H1 (cell line): ENCODE data around the gene MPRIP. TPM values are rescaled to one million over a fixed set of nuclear protein-coding genes. Genes with fewer than 3 reads are reported as not detected.

Experiments
- CTCF ChIA-PET: fragments of 300-600 bp; sonication (Branson Sonifier 250); formaldehyde crosslinking; loops from one replicate; lab custom pipeline; 2021; ENCODE audit not compliant: partially characterized antibody; lab: Charles Lee
- POLR2A ChIA-PET: fragments of 300-600 bp; sonication (Branson Sonifier 250); formaldehyde crosslinking; loops from one replicate; lab custom pipeline; 2021; ENCODE audit warnings: inconsistent platforms; ENCODE audit not compliant: partially characterized antibody; lab: Charles Lee
- DNase-seq, 2 experiments: peaks; one replicate each; pipeline versions ENCODE4 v3.0.0 to v3.0.0-alpha.2; 2010 to 2022; ENCODE audit warnings: low spot score in 2 of 2, low read depth in 1 of 2, mixed read lengths in 1 of 2
- FAIRE-seq: peaks from 2 replicates; lab custom pipeline; 2011; peaks lifted over from hg19 to GRCh38; lab: Jason Lieb, UNC
- H2AFZ ChIP-seq: 2 replicates; pipeline ENCODE4 v1.8.1; 2012; ENCODE audit warnings: low read length, inconsistent platforms
- H2AK5ac ChIP-seq: 2 replicates; pipeline ENCODE4 v1.6.1; 2013; ENCODE audit warnings: low read depth, low read length
- H2BK120ac ChIP-seq: replicated peaks from 2 replicates; pipeline ENCODE3; 2013; ENCODE audit warnings: low read depth, low read length, inconsistent platforms
- H2BK12ac ChIP-seq: 2 replicates; pipeline ENCODE4 v1.6.1; 2013; ENCODE audit warnings: low read depth, low read length
- H2BK15ac ChIP-seq: 2 replicates; pipeline ENCODE4 v1.6.1; 2013; ENCODE audit warnings: low read length
- H2BK20ac ChIP-seq: 2 replicates; pipeline ENCODE4 v1.6.1; 2013; ENCODE audit warnings: low read length
- H2BK5ac ChIP-seq: 2 replicates; pipeline ENCODE4 v1.6.1; 2013; ENCODE audit warnings: low read depth, low read length
- H3K14ac ChIP-seq: 2 replicates; pipeline ENCODE4 v1.6.1; 2013; ENCODE audit warnings: inconsistent platforms; ENCODE audit not compliant: insufficient read length
- H3K18ac ChIP-seq: 2 replicates; pipeline ENCODE4 v1.6.1; 2013; ENCODE audit warnings: low read length; ENCODE audit errors: extremely low read depth
- H3K23ac ChIP-seq: 2 replicates; pipeline ENCODE4 v1.6.1; 2013; ENCODE audit warnings: inconsistent platforms; ENCODE audit not compliant: insufficient read length
- H3K23me2 ChIP-seq: 2 replicates; pipeline ENCODE4 v1.6.1; 2013; ENCODE audit warnings: low read depth, low read length
- H3K27ac ChIP-seq: 2 replicates; pipeline ENCODE4 v1.6.1; 2011; ENCODE audit warnings: low read depth, low read length, inconsistent platforms
- H3K27me3 ChIP-seq, 4 experiments: replicated peaks in 1 of 4; 1 replicate in 1 of 4; 2 replicates in 3 of 4; pipeline versions ENCODE4 v1.6.1 to v1.8.1; 2011 to 2013; ENCODE audit warnings: low read length in 3 of 4, mild to moderate bottlenecking in 3 of 4, inconsistent platforms in 2 of 4, mixed read lengths in 2 of 4, moderate library complexity in 1 of 4; ENCODE audit not compliant: control insufficient read depth in 3 of 4, insufficient read depth in 3 of 4; ENCODE audit errors: extremely low read depth in 1 of 4
- H3K36me3 ChIP-seq, 4 experiments: 2 replicates each; pipeline versions ENCODE4 v1.6.1 to v1.8.1; 2011 to 2013; ENCODE audit warnings: mild to moderate bottlenecking in 4 of 4, low read length in 3 of 4, moderate library complexity in 2 of 4, control low read depth in 1 of 4, inconsistent platforms in 1 of 4; ENCODE audit not compliant: insufficient read depth in 4 of 4, control insufficient read depth in 2 of 4
- H3K4ac ChIP-seq: replicated peaks from 2 replicates; pipeline ENCODE3; 2013; ENCODE audit warnings: low read length, low read depth, mixed read lengths, inconsistent platforms; ENCODE audit not compliant: insufficient read length
- H3K4me1 ChIP-seq, 4 experiments: replicated peaks in 1 of 4; 1 replicate in 1 of 4; 2 replicates in 3 of 4; pipeline versions ENCODE4 v1.6.1 to v1.8.1; 2011 to 2013; ENCODE audit warnings: low read length in 3 of 4, inconsistent platforms in 2 of 4, mixed read lengths in 1 of 4; ENCODE audit not compliant: insufficient read depth in 4 of 4, control insufficient read depth in 3 of 4
- H3K4me2 ChIP-seq, 2 experiments: 2 replicates each; pipeline versions ENCODE4 v1.6.1 to v1.8.1; 2011 to 2013; ENCODE audit warnings: low read depth in 2 of 2, low read length in 2 of 2, control low read depth in 1 of 2, inconsistent platforms in 1 of 2, mild to moderate bottlenecking in 1 of 2; ENCODE audit not compliant: insufficient read depth in 1 of 2
- H3K4me3 ChIP-seq, 4 experiments: fragments of 200-600, 300-600 bp in 1 of 4; sonication (generic), shearing (Covaris generic), sonication (Bioruptor Twin) in 1 of 4; 2 replicates each; pipeline versions ENCODE4 v1.5.1 to v1.8.1; 2011 to 2016; ENCODE audit warnings: low read length in 4 of 4, low read depth in 3 of 4, control low read depth in 2 of 4, inconsistent platforms in 2 of 4, mild to moderate bottlenecking in 2 of 4, mixed read lengths in 1 of 4, moderate library complexity in 1 of 4; ENCODE audit not compliant: insufficient read depth in 2 of 4; ENCODE audit errors: extremely low read depth in 1 of 4
- H3K56ac ChIP-seq: replicated peaks from 2 replicates; pipeline ENCODE3; 2013; ENCODE audit warnings: low read depth, mild to moderate bottlenecking, mixed read lengths, low read length, inconsistent platforms; ENCODE audit not compliant: insufficient read length
- H3K79me1 ChIP-seq: 2 replicates; pipeline ENCODE4 v1.6.1; 2013; ENCODE audit warnings: low read depth, low read length, control low read depth
- H3K79me2 ChIP-seq, 2 experiments: 2 replicates each; pipeline versions ENCODE4 v1.6.1 to v1.8.1; 2012 to 2013; ENCODE audit warnings: low read length in 2 of 2, mild to moderate bottlenecking in 2 of 2, inconsistent platforms in 1 of 2; ENCODE audit not compliant: insufficient read depth in 2 of 2, control insufficient read depth in 1 of 2
- H3K9ac ChIP-seq, 4 experiments: replicated peaks in 1 of 4; 1 replicate in 1 of 4; 2 replicates in 3 of 4; pipeline versions ENCODE4 v1.6.1 to v1.8.1; 2011 to 2013; ENCODE audit warnings: low read depth in 3 of 4, low read length in 3 of 4, control low read depth in 2 of 4, mild to moderate bottlenecking in 2 of 4, moderate library complexity in 2 of 4, inconsistent platforms in 1 of 4; ENCODE audit errors: extremely low read depth in 1 of 4
- H3K9me3 ChIP-seq, 2 experiments: 2 replicates each; pipeline versions ENCODE4 v1.6.1 to v1.8.1; 2012 to 2013; ENCODE audit warnings: mild to moderate bottlenecking in 2 of 2, moderate library complexity in 2 of 2, control low read depth in 1 of 2, inconsistent platforms in 1 of 2, low read depth in 1 of 2, low read length in 1 of 2, mixed read lengths in 1 of 2; ENCODE audit not compliant: insufficient read depth in 2 of 2
- H4K20me1 ChIP-seq, 2 experiments: replicated peaks in 1 of 2; 2 replicates each; pipeline versions ENCODE3 to v1.8.1; 2011 to 2013; ENCODE audit warnings: inconsistent platforms in 2 of 2, low read length in 2 of 2, mild to moderate bottlenecking in 1 of 2; ENCODE audit not compliant: insufficient read depth in 2 of 2, control insufficient read depth in 1 of 2
- H4K5ac ChIP-seq: 2 replicates; pipeline ENCODE4 v1.6.1; 2013; ENCODE audit warnings: low read length, low read depth, mixed read lengths, inconsistent platforms; ENCODE audit not compliant: insufficient read length
- H4K8ac ChIP-seq: 2 replicates; pipeline ENCODE4 v1.8.0; 2013; ENCODE audit warnings: mild to moderate bottlenecking, moderate library complexity, low read length, inconsistent platforms; ENCODE audit not compliant: insufficient read depth; ENCODE audit errors: extremely low read depth
- H4K91ac ChIP-seq: replicated peaks from 2 replicates; pipeline ENCODE3; 2013; ENCODE audit warnings: low read length, mixed read lengths, inconsistent platforms; ENCODE audit not compliant: insufficient read length
- CBX5 ChIP-seq: fragments of 300-800, 300-1000 bp; sonication (generic); IDR thresholded peaks from 2 replicates; pipeline ENCODE4 v1.7.1; 2016; ENCODE audit warnings: antibody characterized with exemption, low read length, low read depth
- CEBPB ChIP-seq: IDR thresholded peaks from 2 replicates; pipeline ENCODE4 v1.6.1; 2012; ENCODE audit warnings: low read depth, low read length
- E2F6 ChIP-seq: IDR thresholded peaks from 2 replicates; pipeline ENCODE4 v1.6.1; 2012; ENCODE audit warnings: inconsistent platforms
- POLR2A ChIP-seq, 2 experiments: IDR thresholded peaks; 1 replicate in 1 of 2; 2 replicates in 1 of 2; pipeline ENCODE4 v1.6.1; 2011; ENCODE audit warnings: low read depth in 2 of 2, low read length in 2 of 2, mild to moderate bottlenecking in 2 of 2; ENCODE audit errors: control extremely low read depth in 1 of 2
- POU5F1 ChIP-seq: IDR thresholded peaks from 2 replicates; pipeline ENCODE4 v1.6.1; 2011; ENCODE audit warnings: low read depth, mild to moderate bottlenecking, low read length, moderate library complexity
- SAP30 ChIP-seq: fragments of 300-600 bp; sonication (generic); IDR thresholded peaks from 2 replicates; pipeline ENCODE4 v1.7.1; 2012; ENCODE audit warnings: low read length, moderate library complexity, mild to moderate bottlenecking, inconsistent platforms; ENCODE audit not compliant: insufficient read depth, insufficient replicate concordance
- SIN3A ChIP-seq, 2 experiments: IDR thresholded peaks in 1 of 2; conservative IDR thresholded peaks in 1 of 2; 2 replicates each; pipeline ENCODE4 v1.6.1; 2011 to 2012; ENCODE audit warnings: low read length in 2 of 2, improper control_type of control experiment in 1 of 2, low read depth in 1 of 2, mild to moderate bottlenecking in 1 of 2
- SIRT6 ChIP-seq: IDR thresholded peaks from one replicate; pipeline ENCODE4 v1.7.1; 2012; ENCODE audit warnings: low read length, inconsistent platforms
- SRF ChIP-seq: IDR thresholded peaks from 2 replicates; pipeline ENCODE4 v1.6.1; 2011; ENCODE audit warnings: mild to moderate bottlenecking, low read depth, low read length, moderate library complexity
- TAF7 ChIP-seq: optimal IDR thresholded peaks from 2 replicates; pipeline ENCODE3; 2011; ENCODE audit warnings: low read depth, mild to moderate bottlenecking, inconsistent platforms, low read length, moderate library complexity, borderline replicate concordance
- TEAD4 ChIP-seq: IDR thresholded peaks from 2 replicates; pipeline ENCODE4 v1.6.1; 2012; ENCODE audit warnings: low read depth, low read length, inconsistent platforms, mixed read lengths
- WGBS, 2 experiments: shearing (Covaris generic) in 1 of 2; methylation state at CpG; one replicate each; pipeline versions ENCODE4 v1.1.6 to v1.1.7; 2013 to 2015; ENCODE audit warnings: low lambda C conversion rate in 2 of 2, mixed read lengths in 2 of 2, inconsistent platforms in 1 of 2, low coverage in 1 of 2, missing lambda C conversion rate in 1 of 2; ENCODE audit not compliant: insufficient replicate concordance in 2 of 2, insufficient coverage in 1 of 2, insufficient read length in 1 of 2; ENCODE audit errors: extremely low coverage in 1 of 2, missing lambda C conversion rate in 1 of 2; 5-methylcytosine and 5-hydroxymethylcytosine counted together
- polyA plus RNA-seq, 7 experiments: library from polyadenylated mRNA; depleted of rRNA in 3 of 7; stranded (reverse) in 5 of 7; unstranded in 2 of 7; fragments of >200 nt in 5 of 7; fragments of 200-250 nt in 2 of 7; gene quantifications; 1 replicate in 5 of 7; 2 replicates in 1 of 7; 4 replicates in 1 of 7; pipeline versions ENCODE4 v1.2.1 to v1.2.3, GENCODE V29; 2011 to 2013; ENCODE audit warnings: missing spikeins in 2 of 7, mixed read lengths in 2 of 7
- total RNA-seq: library from RNA; stranded (reverse); fragmentation: NEBNext Ultra II Directional; extraction: Animal tissue kit (Norgen Biotek cat#: 25700); gene quantifications from 2 replicates; pipeline ENCODE4 v1.2.1, GENCODE V29; 2021

MPRIP gene
- total and polyA plus RNA-seq, 2 of the 8 experiments (the other 6 are each of a cell fraction or from before 2014, with no cell fraction given): 48.6 to 146 TPM

DNA sequence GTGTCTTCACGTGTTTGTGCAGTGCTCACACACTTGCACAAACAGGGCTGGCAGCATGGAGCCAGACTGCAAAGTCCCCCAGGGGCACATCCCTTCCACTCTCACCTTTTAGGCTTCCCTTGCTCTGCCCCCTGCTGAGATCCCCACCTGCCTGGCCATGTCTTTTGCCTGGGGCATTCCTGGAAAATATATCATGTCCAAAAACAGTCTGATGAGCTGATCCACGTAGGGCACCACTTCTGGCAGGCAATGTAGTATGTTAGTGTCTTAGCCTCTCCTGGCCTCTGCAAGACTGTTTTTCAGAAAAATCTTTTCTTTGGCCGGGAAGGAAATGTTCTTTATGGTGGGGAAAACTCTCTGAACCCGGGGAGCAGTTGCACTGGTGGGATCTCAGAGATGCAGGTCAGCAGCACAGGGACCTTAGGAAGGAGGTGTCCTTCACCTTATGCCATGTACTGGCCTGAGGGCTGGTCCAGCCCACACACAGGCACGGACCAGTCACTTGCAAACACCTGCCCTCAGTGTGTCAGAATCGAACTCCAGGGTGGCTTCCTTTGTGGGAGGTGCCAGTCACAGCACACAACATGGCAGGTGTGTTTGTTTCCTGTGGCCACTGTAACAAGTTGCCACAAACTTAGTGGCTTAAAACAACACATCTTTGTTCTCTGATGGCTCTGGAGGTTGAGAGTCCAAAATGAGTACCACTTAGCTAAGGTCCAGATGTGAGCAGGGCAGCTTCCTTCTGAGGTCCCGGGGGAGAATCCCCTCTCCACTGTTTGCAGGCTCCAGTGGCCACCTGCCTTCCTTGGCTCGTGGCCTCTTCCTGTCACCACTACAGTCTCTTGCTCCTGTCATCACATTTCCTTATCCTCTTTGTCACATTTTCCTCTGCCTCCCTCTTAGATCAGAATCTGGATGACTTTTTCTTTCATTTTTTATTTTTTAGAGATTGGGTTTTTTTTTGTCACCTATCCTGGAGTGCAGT is 46.6 kb downstream of the MPRIP start:
- Histone ChIP-seq H2BK15ac (peak overlapping the region; percentile 76; the same call in 1 of the 2 replicates), H3K9ac (no peak overlapping the region), H3K14ac (no peak overlapping the region), H2BK12ac (no peak overlapping the region), H2BK5ac (0 out of 2 replicates have a peak overlapping the region, but pooled peaks have one; percentile 39), H3K18ac (no peak overlapping the region), H3K23ac (no peak overlapping the region), H2BK20ac (no peak overlapping the region), H3K4me2 (no peak overlapping the region), H4K8ac (no peak overlapping the region), H3K23me2 (no peaks in the 10 kb centered on the region), H4K20me1 (peaks cover 2 to 5% of the 10 kb centered on the region in 2 experiments), H2AFZ (no peak overlapping the region), H2AK5ac (no peak overlapping the region), H3K27me3 (no peaks in the 10 kb centered on the region), H3K79me2 (peaks cover 0 to 6% of the 10 kb centered on the region in 2 experiments; a peak in 1 of 4 replicates), H3K79me1 (peaks cover 14% of the 10 kb centered on the region), H3K56ac (no peak overlapping the region), H4K91ac (no peak overlapping the region), H4K5ac (no peak overlapping the region), H3K4me1 (peaks cover 0 to 17% (median 2%) of the 10 kb centered on the region in 4 experiments; a peak in 4 of 7 replicates), H2BK120ac (no peak overlapping the region), H3K9me3 (no peaks in the 10 kb centered on the region), H3K4ac (no peak overlapping the region), H3K4me3 (no peak overlapping the region), H3K27ac (no peak overlapping the region), H3K36me3 (no peaks in the 10 kb centered on the region)
- FAIRE-seq (no peak), DNase-seq (no peak)
- TF ChIP-seq CEBPB (no peak), POLR2A (IDR thresholded peaks at IDR 0.05; ENCODE audit: control extremely low read depth in 1 of 2, low read depth in 2 of 2, low read length in 2 of 2) (no peak), POU5F1 (no peak), SIN3A (conservative IDR thresholded peaks at IDR 0.05 in 1 of 2, IDR thresholded peaks at IDR 0.05 in 1 of 2; ENCODE audit: low read depth in 1 of 2, low read length in 2 of 2) (no peak), SRF (no peak), SAP30 (no peak), SIRT6 (no peak), CBX5 (no peak), E2F6 (no peak), TAF7 (no peak), TEAD4 (no peak)
- CTCF ChIA-PET: interaction anchor here (0.8 to 4.4 kb wide), 8 partner anchors 16 to 78 kb away, joined by 3 to 14 read pairs (median 5); no protein-coding TSS in a partner anchor
- POLR2A ChIA-PET: no interaction called here
- WGBS, 2 experiments: 78% methylated on average over 8 of the region's 8 CpGs; no CpG with 5 or more reads in 1 of the 2 experiments
